ENCODE measurements around the gene ATG16L2.

The ATG16L2 gene

DNA sequence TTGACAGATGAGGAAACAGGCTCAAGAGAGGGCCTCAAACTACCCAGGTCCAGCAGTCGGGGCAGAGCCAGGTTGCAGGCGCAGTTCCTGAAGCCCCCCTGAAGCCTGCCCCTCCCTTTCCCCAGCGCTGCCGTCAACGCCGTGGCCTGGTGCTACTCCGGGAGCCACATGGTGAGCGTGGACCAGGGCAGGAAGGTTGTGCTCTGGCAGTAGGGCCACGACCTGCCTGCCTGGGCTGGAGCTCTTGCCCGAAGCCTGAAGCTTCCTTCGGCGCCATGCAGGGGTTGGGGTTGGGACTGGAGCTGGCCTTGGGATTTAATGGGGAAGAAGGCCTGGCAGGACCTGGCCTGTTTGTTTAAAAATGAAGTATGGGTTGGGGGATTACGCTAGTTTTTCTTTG is 15.0 kb downstream of the ATG16L2 start:
- peaks cover 9% of the 10 kb centered on the region for H3K36me3 Mint-ChIP-seq

DNA sequence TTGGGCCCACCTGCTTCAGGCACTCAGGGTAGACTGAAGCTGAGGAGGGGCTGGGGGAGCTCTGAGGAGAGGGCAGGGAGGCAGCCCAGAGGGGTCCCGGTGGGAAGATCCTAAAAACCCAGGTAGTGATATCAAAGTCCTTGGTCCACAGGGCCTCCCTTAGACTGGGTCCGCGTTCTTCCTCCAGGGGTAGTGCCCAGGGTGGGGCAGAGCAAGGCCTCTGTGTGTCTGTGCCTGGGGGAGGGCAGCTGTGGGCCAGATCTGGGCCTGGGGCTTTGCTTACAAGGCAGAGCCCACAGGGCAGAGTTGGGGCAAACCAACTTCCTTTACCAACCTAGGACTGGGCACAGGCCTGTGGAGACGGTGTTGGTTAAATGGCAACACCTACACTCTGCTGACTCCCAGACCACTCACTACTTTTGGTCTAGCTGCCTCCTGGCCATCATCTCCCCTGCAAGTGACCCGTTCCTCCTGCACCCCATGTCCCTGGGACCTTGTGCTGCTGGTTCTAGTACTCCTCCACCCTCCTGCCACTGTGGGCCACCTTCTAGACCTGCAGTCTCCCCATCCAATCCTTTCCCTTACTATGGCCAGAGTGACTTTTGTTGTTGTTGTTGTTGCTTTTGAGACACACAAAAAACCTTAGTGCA is 15.8 kb downstream of the ATG16L2 start:
- H3K27me3 Mint-ChIP-seq, result no peaks in the 10 kb centered on the region
- ATAC-seq (ENCODE audit: low read depth) (no peak), DNase-seq (ENCODE audit: low spot score in 2 of 2) (no peak)
- H3K4me1 Mint-ChIP-seq, result peaks cover 31% of the 10 kb centered on the region
- peaks cover 7% of the 10 kb centered on the region for H3K36me3 Mint-ChIP-seq
- no peaks in the 10 kb centered on the region for H3K9me3 Mint-ChIP-seq
- H3K4me3 Mint-ChIP-seq, result no peak overlapping the region
- peak overlapping the region; percentile 88 for H3K27ac Mint-ChIP-seq

More for the DNA sequence above, 15.0 kb downstream of the ATG16L2 start:
- H3K4me3 Mint-ChIP-seq, result no peak overlapping the region
- H3K9me3 Mint-ChIP-seq, result no peaks in the 10 kb centered on the region
- peak overlapping the region; percentile 88 for H3K27ac Mint-ChIP-seq
- no peak for DNase-seq (ENCODE audit: low spot score in 2 of 2)
- ATAC-seq (ENCODE audit: low read depth), result no peak
- no peaks in the 10 kb centered on the region for H3K27me3 Mint-ChIP-seq
- H3K4me1 Mint-ChIP-seq, result peaks cover 35% of the 10 kb centered on the region

- no peaks in the 10 kb centered on the region for H3K9me3 Mint-ChIP-seq
- peaks cover 11% of the 10 kb centered on the region for H3K36me3 Mint-ChIP-seq
- ATAC-seq (ENCODE audit: low read depth), result peak; percentile 71
- H3K4me1 Mint-ChIP-seq, result peaks cover 30% of the 10 kb centered on the region
- no peaks in the 10 kb centered on the region for H3K27me3 Mint-ChIP-seq
- DNase-seq (ENCODE audit: low spot score in 2 of 2), result peak in 1 of 2 donors; percentile 48
- peak overlapping the region; percentile 89 for H3K27ac Mint-ChIP-seq
- H3K4me3 Mint-ChIP-seq, result no peak overlapping the region
Measured at GRCh38 chr11:72831521-72832300, 17.5 kb downstream of the ATG16L2 start.

DNA sequence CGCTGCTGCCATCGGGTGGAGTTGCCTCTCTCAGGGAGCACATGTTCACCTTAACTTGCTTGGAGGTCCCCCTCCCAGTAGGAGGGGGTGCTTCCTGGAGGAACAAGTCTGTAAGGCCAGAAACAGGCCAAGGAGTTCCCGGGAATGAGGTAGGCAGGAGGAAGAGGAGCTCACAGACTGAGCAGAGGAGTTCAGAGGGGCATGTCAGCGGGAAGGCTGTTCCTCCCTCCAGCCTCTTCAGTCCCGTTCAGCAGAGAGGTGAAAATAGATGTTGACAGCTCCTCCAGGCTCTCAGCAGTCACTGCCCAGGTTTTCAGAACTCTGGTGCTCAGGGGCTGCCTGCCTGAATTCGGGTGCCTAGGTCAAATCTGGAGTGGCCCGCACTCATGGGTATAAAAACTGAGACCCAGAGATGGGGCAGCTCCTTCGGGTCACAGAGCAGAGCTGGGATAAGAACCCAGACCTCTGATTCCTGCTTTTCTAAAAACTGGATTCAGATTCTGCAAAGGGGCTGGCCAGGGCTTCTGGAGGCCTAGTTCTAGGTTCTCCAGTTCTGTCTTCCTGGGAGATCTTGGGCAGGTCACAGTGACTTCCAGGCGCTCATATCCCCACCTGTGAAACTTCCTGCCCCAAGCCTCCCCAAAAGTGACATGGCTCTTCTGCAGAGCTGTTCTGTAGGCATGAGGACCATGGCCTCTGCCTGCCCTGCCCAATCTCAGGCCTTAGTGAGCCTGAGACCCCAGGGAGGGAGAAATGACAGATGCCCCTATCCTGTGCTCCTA is 18.3 kb downstream of the ATG16L2 start:
- peaks cover 30% of the 10 kb centered on the region for H3K4me1 Mint-ChIP-seq
- peak overlapping the region; percentile 89 for H3K27ac Mint-ChIP-seq
- H3K36me3 Mint-ChIP-seq, result peaks cover 11% of the 10 kb centered on the region
- no peak overlapping the region for H3K4me3 Mint-ChIP-seq
- H3K27me3 Mint-ChIP-seq, result no peaks in the 10 kb centered on the region
- H3K9me3 Mint-ChIP-seq, result no peaks in the 10 kb centered on the region
- ATAC-seq (ENCODE audit: low read depth), result no peak
- no peak for DNase-seq (ENCODE audit: low spot score in 2 of 2)

DNA sequence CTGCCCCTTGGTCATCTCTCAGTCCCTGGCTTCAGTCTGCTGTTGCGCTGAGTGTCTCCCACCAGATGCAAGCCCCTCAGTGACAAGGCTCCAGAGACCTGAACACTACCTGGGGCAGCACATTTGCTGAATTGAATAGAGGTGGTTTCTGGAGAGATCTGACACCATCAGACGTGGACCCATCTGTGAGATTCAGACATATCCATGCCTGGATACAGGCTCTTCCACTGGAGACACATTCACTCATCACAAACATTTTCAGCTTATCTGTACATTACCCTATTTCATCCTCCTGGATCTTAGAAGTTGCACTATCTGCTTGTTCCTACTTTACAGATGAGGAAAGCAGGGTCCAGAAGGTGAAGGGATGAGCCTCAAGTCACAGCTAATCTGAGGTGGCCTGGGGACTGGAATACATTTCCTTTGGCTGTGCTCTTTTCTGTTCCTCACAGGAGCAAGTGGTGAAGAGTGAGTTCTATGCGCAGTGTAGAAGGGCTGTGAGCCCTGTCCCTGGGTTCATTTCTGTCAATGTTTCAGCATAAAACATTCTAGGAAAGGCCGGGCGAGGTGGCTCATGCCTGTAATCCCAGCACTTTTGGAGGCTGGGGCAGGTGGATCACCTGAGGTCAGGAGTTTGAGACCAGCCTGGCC is 19.0 kb downstream of the ATG16L2 start:
- peak overlapping the region; percentile 89 for H3K27ac Mint-ChIP-seq
- peaks cover 27% of the 10 kb centered on the region for H3K4me1 Mint-ChIP-seq
- no peak overlapping the region for H3K4me3 Mint-ChIP-seq
- no peaks in the 10 kb centered on the region for H3K9me3 Mint-ChIP-seq
- peaks cover 11% of the 10 kb centered on the region for H3K36me3 Mint-ChIP-seq
- no peak for DNase-seq (ENCODE audit: low spot score in 2 of 2)
- ATAC-seq (ENCODE audit: low read depth), result no peak
- no peaks in the 10 kb centered on the region for H3K27me3 Mint-ChIP-seq

- Mint-ChIP-seq H3K36me3 (peaks cover 15% of the 10 kb centered on the region), H3K27me3 (no peaks in the 10 kb centered on the region), H3K9me3 (no peaks in the 10 kb centered on the region)
Measured at GRCh38 chr11:72833811-72834493, 19.7 kb downstream of the ATG16L2 start.

DNA sequence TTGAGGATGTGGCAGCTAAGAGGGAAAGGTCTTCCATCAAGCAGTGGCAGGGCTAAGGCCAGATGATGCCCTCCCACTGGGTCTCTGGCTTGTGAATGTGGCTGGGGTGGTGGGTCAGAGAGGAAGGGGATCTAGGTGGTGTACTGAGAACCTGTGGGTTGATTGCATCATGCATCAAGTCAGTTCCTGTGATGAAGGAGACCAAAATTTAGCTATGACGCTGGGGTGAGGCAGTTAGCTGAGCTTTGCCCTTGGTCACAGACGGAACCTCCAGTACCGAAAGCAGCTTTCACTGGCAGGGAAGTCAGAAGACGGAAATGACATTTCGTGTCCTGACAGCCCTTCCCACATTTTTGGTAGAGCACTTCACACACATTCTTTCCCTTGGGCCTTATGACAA is 20.7 kb downstream of the ATG16L2 start:
- DNase-seq (ENCODE audit: low spot score in 2 of 2) (no peak), ATAC-seq (ENCODE audit: low read depth) (no peak)
- Mint-ChIP-seq H3K27me3 (no peaks in the 10 kb centered on the region), H3K36me3 (peaks cover 21% of the 10 kb centered on the region), H3K27ac (peak overlapping the region; percentile 63), H3K4me1 (peaks cover 21% of the 10 kb centered on the region), H3K4me3 (no peak overlapping the region), H3K9me3 (no peaks in the 10 kb centered on the region)

More at GRCh38 chr11:72833811-72834493, 19.7 kb downstream of the ATG16L2 start:
- Mint-ChIP-seq H3K27ac (peak overlapping the region; percentile 45), H3K4me3 (no peak overlapping the region), H3K4me1 (peaks cover 19% of the 10 kb centered on the region)
- DNase-seq (ENCODE audit: low spot score in 2 of 2), result no peak
- no peak for ATAC-seq (ENCODE audit: low read depth)

GRCh38 chr11:72836111-72836510 is 21.9 kb downstream of the ATG16L2 start:
- Mint-ChIP-seq H3K9me3 (no peaks in the 10 kb centered on the region), H3K36me3 (peaks cover 28% of the 10 kb centered on the region)
- ATAC-seq (ENCODE audit: low read depth), result no peak

GRCh38 chr11:72838691-72839305 is 24.6 kb downstream of the ATG16L2 start:
- Mint-ChIP-seq H3K27me3 (no peaks in the 10 kb centered on the region), H3K27ac (peak overlapping the region; percentile 59), H3K4me1 (peaks cover 8% of the 10 kb centered on the region), H3K36me3 (peaks cover 44% of the 10 kb centered on the region), H3K9me3 (no peaks in the 10 kb centered on the region), H3K4me3 (no peak overlapping the region)
- ATAC-seq (ENCODE audit: low read depth), result no peak
- DNase-seq (ENCODE audit: low spot score in 2 of 2), result no peak

More at GRCh38 chr11:72836111-72836510, 21.9 kb downstream of the ATG16L2 start:
- peaks cover 18% of the 10 kb centered on the region for H3K4me1 Mint-ChIP-seq
- no peak overlapping the region for H3K4me3 Mint-ChIP-seq
- no peak for DNase-seq (ENCODE audit: low spot score in 2 of 2)
- no peaks in the 10 kb centered on the region for H3K27me3 Mint-ChIP-seq
- no peak overlapping the region for H3K27ac Mint-ChIP-seq

- ATAC-seq (ENCODE audit: low read depth), result no peak
Measured at GRCh38 chr11:72840780-72841179, 26.6 kb downstream of the ATG16L2 start.

GRCh38 chr11:72841397-72841796 is 27.2 kb downstream of the ATG16L2 start:
- H3K4me1 Mint-ChIP-seq, result peaks cover 2% of the 10 kb centered on the region
- no peaks in the 10 kb centered on the region for H3K9me3 Mint-ChIP-seq
- peaks cover 50% of the 10 kb centered on the region for H3K36me3 Mint-ChIP-seq
- DNase-seq (ENCODE audit: low spot score in 2 of 2) (no peak), ATAC-seq (ENCODE audit: low read depth) (no peak)
- peak overlapping the region; percentile 80 for H3K27ac Mint-ChIP-seq
- no peak overlapping the region for H3K4me3 Mint-ChIP-seq
- H3K27me3 Mint-ChIP-seq, result no peaks in the 10 kb centered on the region

More at GRCh38 chr11:72840780-72841179, 26.6 kb downstream of the ATG16L2 start:
- Mint-ChIP-seq H3K9me3 (no peaks in the 10 kb centered on the region), H3K36me3 (peaks cover 46% of the 10 kb centered on the region), H3K4me1 (peaks cover 2% of the 10 kb centered on the region), H3K27ac (no peak overlapping the region), H3K27me3 (no peaks in the 10 kb centered on the region), H3K4me3 (no peak overlapping the region)
- no peak for DNase-seq (ENCODE audit: low spot score in 2 of 2)

DNA sequence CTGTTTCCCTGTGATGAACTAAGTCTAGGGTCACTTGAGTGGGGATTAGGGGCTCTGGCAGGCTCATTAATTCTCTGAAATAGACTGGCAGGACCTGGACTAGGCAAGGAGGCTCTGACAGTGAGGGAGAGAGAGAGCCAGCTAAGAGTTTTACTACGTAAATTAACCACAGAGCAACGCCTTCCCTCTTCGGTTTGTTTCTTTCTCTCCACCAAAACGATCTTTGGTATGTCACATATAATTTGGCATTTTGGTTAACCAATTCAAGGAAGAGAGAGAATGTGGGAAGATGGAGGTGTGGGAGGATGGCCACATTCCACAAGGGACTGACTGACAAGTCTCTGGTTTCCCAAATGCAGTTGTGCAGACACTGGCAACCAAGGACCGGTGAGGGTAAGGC is 27.9 kb downstream of the ATG16L2 start:
- H3K4me3 Mint-ChIP-seq, result no peak overlapping the region
- peaks cover 3% of the 10 kb centered on the region for H3K4me1 Mint-ChIP-seq
- ATAC-seq (ENCODE audit: low read depth) (no peak), DNase-seq (ENCODE audit: low spot score in 2 of 2) (no peak)
- H3K9me3 Mint-ChIP-seq, result no peaks in the 10 kb centered on the region
- peak overlapping the region; percentile 80 for H3K27ac Mint-ChIP-seq
- peaks cover 54% of the 10 kb centered on the region for H3K36me3 Mint-ChIP-seq
- H3K27me3 Mint-ChIP-seq, result no peaks in the 10 kb centered on the region

Data from memory B cell (primary cell).